Left colon (tissue), 2 donors: Measurements from ENCODE around the gene ELAVL4. TPM values are rescaled to one million over a fixed set of nuclear protein-coding genes. Genes with fewer than 3 reads are reported as not detected.

Source experiments
- ATAC-seq: fragments of 200-7000 bp; cut with Tn5 transposase; one replicate; pipeline ENCODE4 v1.9.1; 2020; ENCODE audit warnings: mild to moderate bottlenecking, moderate library complexity
- DNase-seq, 2 donors: peaks; one replicate each; pipeline ENCODE4 v3.0.0-alpha.2; 2020
- intact Hi-C, 2 donors: fragments of 100-400 bp; cut with DNase I in 1 of 2; cut with micrococcal nuclease in 1 of 2; formaldehyde crosslinking; loops; one replicate each; pipeline versions ENCODE4 v1.11.2 to v1.14.0; 2022; cut with DNase I, micrococcal nuclease
- total RNA-seq, 2 donors: library from RNA; stranded (reverse); fragmentation: NEBNext Ultra II Directional; extraction: Animal tissue kit (Norgen Biotek cat#: 25700); gene quantifications; one replicate each; pipeline ENCODE4 v1.2.1, GENCODE V29; 2021
- donor health status: DM: no; HTN: no; CAD: no.
- donor health status: DM: yes; HTN: yes; CAD: no.

The ELAVL4 gene
- total RNA-seq, 2 donors from 2014 or later, result 0.79 to 1.2 TPM

- DNase-seq, result no peak
- intact Hi-C loops, result no loop called here
- no peak for ATAC-seq
These were observed 120.2 kb downstream of the ELAVL4 start for GRCh38 chr1:50228871-50229384.

- intact Hi-C loops, result no loop called here
- DNase-seq (no peak), ATAC-seq (no peak)
These were observed 122.5 kb downstream of the ELAVL4 start for GRCh38 chr1:50231209-50231608.

- DNase-seq, result no peak
- no peak for ATAC-seq
- intact Hi-C loops, result no loop called here
These were observed 123.6 kb downstream of the ELAVL4 start for GRCh38 chr1:50232336-50232735.

- no peak for DNase-seq
- intact Hi-C loops, result no loop called here
- ATAC-seq, result no peak
These were observed 127.9 kb downstream of the ELAVL4 start for GRCh38 chr1:50236656-50237055.

- DNase-seq (no peak), ATAC-seq (no peak)
- intact Hi-C loops, result no loop called here
These were observed 128.3 kb downstream of the ELAVL4 start for GRCh38 chr1:50237056-50237455.

- intact Hi-C loops, result no loop called here
- no peak for ATAC-seq
- no peak for DNase-seq
These were observed 135.2 kb downstream of the ELAVL4 start for GRCh38 chr1:50243939-50244338.

- DNase-seq, result no peak
- intact Hi-C loops, result no loop called here
- no peak for ATAC-seq
These were observed 138.1 kb downstream of the ELAVL4 start for GRCh38 chr1:50246869-50247268.

GRCh38 chr1:50251702-50252101, 143.0 kb downstream of the ELAVL4 start:
- intact Hi-C loops, result no loop called here
- DNase-seq (no peak), ATAC-seq (no peak)

GRCh38 chr1:50252196-50252595, 143.5 kb downstream of the ELAVL4 start:
- ATAC-seq, result no peak
- intact Hi-C loops, result no loop called here
- DNase-seq, result no peak

Other genes with a start within 250 kb of the ELAVL4 start
- gene AGBL4, start 85.0 kb upstream of the ELAVL4 start, total RNA-seq, result under 1 TPM in 1 of 2 donors, not detected in 1; 0.47 TPM